GM19025 (cell line): ENCODE results near the gene ATL1.
"Not testable (repeated sequence)": the region's sequence is repeated elsewhere in the genome, so short reads cannot be mapped to it uniquely, and the experiment has no call there.

Source experiments
- ATAC-seq: cut with Tn5 transposase; IDR thresholded peaks from one replicate; pipeline ENCODE4 v1.9.1; 2021; ENCODE audit warnings: mild to moderate bottlenecking, low read depth, moderate library complexity; ENCODE audit not compliant: unreplicated experiment

Gene ATL1

GRCh38 chr14:50647753-50648152 is 87.8 kb downstream of the ATL1 start:
- ATAC-seq = no peak

- ATAC-seq = no peak
Observed at GRCh38 chr14:50649691-50650090, 89.7 kb downstream of the ATL1 start.

- no peak for ATAC-seq
Observed at GRCh38 chr14:50656776-50657175, 96.8 kb downstream of the ATL1 start.

GRCh38 chr14:50657753-50658152 is 97.8 kb downstream of the ATL1 start:
- no peak for ATAC-seq

- ATAC-seq = no peak
Observed at GRCh38 chr14:50658203-50658602, 98.3 kb downstream of the ATL1 start.

GRCh38 chr14:50659327-50659974 is 99.5 kb downstream of the ATL1 start:
- ATAC-seq = no peak

GRCh38 chr14:50664579-50664978 is 104.6 kb downstream of the ATL1 start:
- ATAC-seq = not testable (repeated sequence)

GRCh38 chr14:50665300-50665699 is 105.4 kb downstream of the ATL1 start:
- ATAC-seq = not testable (repeated sequence)

- no peak for ATAC-seq
Observed at GRCh38 chr14:50666772-50667683, 107.1 kb downstream of the ATL1 start.

GRCh38 chr14:50667684-50667995 is 107.7 kb downstream of the ATL1 start:
- ATAC-seq = peak; percentile 44

- peak; percentile 64 for ATAC-seq
Observed at GRCh38 chr14:50667996-50668825, 108.3 kb downstream of the ATL1 start, which contains the start of gene SAV1. Gene SAV1, minus strand, starts transcription at chr14:50668306. Its CDS starts 339 bp downstream, at chr14:50667967.

GRCh38 chr14:50668826-50669143 is 108.8 kb downstream of the ATL1 start:
- ATAC-seq = no peak

- no peak for ATAC-seq
Observed at GRCh38 chr14:50669441-50669986, 109.6 kb downstream of the ATL1 start.

GRCh38 chr14:50670196-50670865 is 110.4 kb downstream of the ATL1 start:
- no peak for ATAC-seq

GRCh38 chr14:50670866-50671256 is 110.9 kb downstream of the ATL1 start:
- ATAC-seq = no peak

GRCh38 chr14:50675597-50675996 is 115.7 kb downstream of the ATL1 start:
- ATAC-seq = no peak

- no peak for ATAC-seq
Observed at GRCh38 chr14:50676814-50677516, 117.0 kb downstream of the ATL1 start.

- no peak for ATAC-seq
Observed at GRCh38 chr14:50677527-50678063, 117.7 kb downstream of the ATL1 start.

- ATAC-seq = no peak
Observed at GRCh38 chr14:50678163-50678562, 118.2 kb downstream of the ATL1 start.
